ENCODE results near the gene RAB11FIP2.

- TF ChIP-seq SIN3A (conservative IDR thresholded peaks at IDR 0.05 in 1 of 2, IDR thresholded peaks at IDR 0.05 in 1 of 2; ENCODE audit: low read depth in 1 of 2, low read length in 2 of 2) (no peak), CBX8 (IDR thresholded peaks at IDR 0.05; ENCODE audit: borderline replicate concordance, low read depth, low read length) (no peak), CTCF (IDR thresholded peaks at IDR 0.05; ENCODE audit: control extremely low read depth in 1 of 3, insufficient read depth in 1 of 3, low read depth in 1 of 3, low read length in 3 of 3) (no peak), NANOG (IDR thresholded peaks at IDR 0.05; ENCODE audit: insufficient read depth, low read depth, low read length, poor library complexity, severe bottlenecking) (no peak), TCF12 (IDR thresholded peaks at IDR 0.05; ENCODE audit: low read depth, low read length) (no peak), MAFK (IDR thresholded peaks at IDR 0.05; ENCODE audit: low read depth, low read length) (no peak), JUND (IDR thresholded peaks at IDR 0.05; ENCODE audit: low read length) (no peak), RAD21 (IDR thresholded peaks at IDR 0.05 in 1 of 2, conservative IDR thresholded peaks at IDR 0.05 in 1 of 2; ENCODE audit: low read depth in 2 of 2, low read length in 2 of 2) (no peak), USF2 (IDR thresholded peaks at IDR 0.05; ENCODE audit: low read length) (no peak), CTBP2 (IDR thresholded peaks at IDR 0.05; ENCODE audit: borderline replicate concordance, insufficient read depth, insufficient read length, low read length) (no peak), SP1 (IDR thresholded peaks at IDR 0.05; ENCODE audit: low read depth, low read length) (no peak), CEBPB (IDR thresholded peaks at IDR 0.05; ENCODE audit: low read depth, low read length) (no peak)
Observed at GRCh38 chr10:118003126-118003525, 43.6 kb downstream of the RAB11FIP2 start.
